ENCODE data around the gene FBP2.
"Not testable (repeated sequence)": the region's sequence is repeated elsewhere in the genome, so short reads cannot be mapped to it uniquely, and the experiment has no call there.

The FBP2 gene

DNA sequence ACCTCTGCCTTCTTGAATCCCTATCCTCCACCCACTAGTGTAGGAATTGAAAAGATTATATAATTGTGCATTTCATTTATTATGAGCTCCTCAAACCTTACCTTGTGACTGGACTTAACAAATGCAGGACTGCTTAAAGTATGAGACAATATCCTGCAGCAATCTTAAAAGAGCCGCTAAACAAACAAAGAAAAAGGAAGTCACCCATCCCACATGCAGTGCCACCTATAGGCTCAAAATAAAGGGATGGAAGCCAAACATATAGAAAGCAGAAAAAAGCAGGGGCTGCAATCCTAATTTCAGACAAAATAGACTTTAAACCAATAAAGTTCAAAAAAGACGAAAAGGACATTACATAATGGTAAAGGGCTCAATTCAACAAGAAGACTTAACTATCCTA lies 30.1 kb downstream of the FBP2 start:
- DNase-seq (ENCODE audit: low spot score), result no peak

DNA sequence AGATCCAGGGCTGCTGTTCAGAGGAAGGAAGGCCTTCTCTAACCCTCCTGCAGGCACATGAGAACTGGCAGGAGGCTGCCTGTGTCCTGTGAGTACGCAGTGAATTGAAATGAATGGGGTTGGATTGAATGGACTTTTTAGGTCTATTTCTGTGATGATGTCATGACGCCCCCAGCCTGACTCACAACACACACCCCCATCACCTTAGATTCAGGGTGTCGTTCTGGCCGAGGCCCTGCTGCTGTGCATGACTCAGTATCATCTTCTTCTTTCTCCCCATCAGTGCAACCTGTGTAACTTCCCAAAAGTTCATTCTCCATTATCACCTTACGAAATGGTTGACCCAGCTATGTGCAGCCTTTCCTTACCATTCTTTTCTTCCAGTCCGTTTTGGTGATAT lies 33.4 kb downstream of the FBP2 start:
- DNase-seq (ENCODE audit: low spot score), result no peak

DNA sequence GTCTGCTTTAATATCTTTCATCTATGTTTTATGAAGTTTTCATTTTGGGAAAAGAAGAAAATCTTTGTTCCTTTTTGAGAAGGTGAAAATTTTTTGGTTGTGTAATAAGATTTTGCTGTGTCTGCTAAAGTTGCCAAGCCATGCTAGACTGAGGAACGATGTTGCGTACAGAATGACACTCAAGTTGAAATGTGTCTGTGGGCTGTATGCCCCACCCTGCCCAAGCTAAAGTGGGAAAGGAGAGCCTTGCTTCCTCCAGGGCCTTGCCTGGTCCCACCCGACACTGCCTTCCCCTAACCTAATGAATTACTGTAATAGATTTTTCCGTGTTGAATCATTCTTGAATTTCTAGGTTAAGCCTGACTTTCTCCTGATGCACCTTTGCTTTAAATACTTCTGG lies 36.2 kb downstream of the FBP2 start:
- DNase-seq (ENCODE audit: low spot score), result no peak

DNA sequence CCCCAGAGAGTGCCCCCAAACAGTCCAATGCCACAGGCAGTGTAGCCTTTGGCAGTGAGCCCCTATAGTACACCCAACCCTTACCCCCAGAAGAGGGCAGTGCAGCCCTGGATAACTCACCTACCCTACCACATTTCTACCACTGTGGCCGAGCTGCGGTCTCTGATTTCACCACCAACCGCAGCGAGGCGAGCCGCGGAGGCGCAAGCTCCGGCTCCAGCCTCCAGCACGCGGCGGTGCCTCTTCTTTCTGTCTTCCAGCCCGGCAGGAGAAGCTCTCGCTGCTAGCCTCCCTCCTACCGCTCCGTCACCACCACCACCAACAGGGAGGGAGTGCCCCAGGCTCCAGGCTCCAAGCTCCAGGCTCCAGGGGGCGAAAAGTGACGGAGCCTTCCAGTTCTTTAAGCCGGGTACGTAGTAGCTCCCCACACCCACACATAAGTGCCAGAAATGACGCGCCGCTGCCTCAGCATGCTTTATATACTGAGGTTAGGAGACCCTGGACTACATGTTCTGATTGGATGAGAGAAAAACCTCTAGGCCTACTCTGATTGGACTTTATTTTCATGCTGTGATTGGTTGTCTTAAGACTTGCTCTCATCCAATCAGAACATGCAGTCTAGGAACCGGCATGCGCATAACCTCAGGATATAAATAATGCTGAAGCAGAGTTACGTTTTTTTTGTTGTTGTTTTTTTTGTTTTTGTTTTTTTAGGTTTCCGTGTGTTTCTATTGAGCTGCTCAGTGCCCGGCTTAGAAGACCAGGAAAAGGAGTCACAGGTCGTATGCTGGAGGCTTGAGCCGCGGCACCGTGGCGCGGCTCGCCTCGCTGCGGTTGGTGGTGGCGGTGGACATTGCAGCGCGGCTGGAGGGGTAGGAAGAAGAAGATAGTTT lies 38.9 kb downstream of the FBP2 start, which contains the start of gene PCAT7:
PCAT7 (plus strand) TSS at position 645 of the 893 bp plus-strand sequence.
- no peak for DNase-seq (ENCODE audit: low spot score)

GRCh38 chr9:94554078-94554438 lies 39.6 kb downstream of the FBP2 start:
- no peak for DNase-seq (ENCODE audit: low spot score)

GRCh38 chr9:94553029-94553938 lies 40.3 kb downstream of the FBP2 start:
- DNase-seq (ENCODE audit: low spot score), result no peak

DNA sequence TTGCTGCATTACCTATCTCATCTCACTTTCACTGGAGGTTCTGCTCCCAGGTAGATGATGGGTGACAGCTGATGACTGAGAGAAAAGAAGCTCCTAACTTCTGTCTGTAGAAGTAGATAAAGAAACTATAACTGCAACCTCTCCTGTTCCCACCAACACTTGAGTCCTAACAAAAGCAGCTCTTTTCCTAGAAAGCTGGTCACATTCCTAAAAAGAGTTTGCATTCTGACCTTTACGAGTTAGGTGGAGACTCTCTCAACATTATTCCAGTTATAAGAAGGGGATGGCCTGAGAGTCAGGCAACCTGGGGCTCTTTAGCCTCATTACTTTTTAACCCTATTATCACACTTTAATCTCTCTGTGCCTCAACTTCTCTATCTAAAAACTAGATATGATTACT lies 47.7 kb downstream of the FBP2 start:
- DNase-seq (ENCODE audit: low spot score), result no peak

DNA sequence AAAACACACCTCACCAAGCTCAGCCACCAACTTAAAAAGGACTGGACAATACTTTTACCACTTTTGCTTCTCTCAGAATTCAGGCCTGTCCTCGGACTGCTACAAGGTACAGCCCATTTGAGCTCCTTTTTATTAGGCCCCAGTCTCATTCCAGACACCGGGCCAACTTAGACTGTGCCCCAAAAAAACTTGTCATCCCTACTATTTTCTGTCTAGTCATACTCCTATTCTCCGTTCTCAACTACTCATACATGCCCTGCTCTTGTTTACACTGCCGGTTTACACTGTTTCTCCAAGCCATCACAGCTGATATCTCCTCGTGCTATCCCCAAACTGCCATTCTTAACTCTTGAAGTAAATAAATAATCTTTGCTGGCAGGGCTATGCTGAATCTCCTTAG lies 49.3 kb downstream of the FBP2 start:
- not testable (repeated sequence) for DNase-seq (ENCODE audit: low spot score)

GRCh38 chr9:94538908-94539307 lies 54.7 kb downstream of the FBP2 start:
- DNase-seq (ENCODE audit: low spot score), result no peak

DNA sequence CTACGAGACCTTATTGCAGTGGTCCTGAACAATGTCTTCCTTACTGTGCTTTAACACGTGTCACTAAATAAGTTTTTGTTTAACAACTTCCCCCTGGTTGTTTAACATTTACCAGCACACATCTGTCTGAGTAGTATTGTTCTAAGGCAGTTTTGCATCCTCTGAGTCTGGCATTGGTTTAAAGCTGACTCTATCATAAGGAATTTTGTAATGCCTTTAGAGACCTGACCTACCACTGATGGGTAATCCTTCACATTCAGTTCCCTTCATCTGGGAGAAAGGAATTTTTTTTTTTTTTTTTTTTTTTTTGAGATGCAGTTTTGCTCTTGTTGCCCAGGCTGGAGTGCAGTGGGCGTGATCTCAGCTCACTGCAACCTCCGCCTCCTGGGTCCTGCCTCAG lies 58.7 kb downstream of the FBP2 start:
- DNase-seq (ENCODE audit: low spot score), result no peak

DNA sequence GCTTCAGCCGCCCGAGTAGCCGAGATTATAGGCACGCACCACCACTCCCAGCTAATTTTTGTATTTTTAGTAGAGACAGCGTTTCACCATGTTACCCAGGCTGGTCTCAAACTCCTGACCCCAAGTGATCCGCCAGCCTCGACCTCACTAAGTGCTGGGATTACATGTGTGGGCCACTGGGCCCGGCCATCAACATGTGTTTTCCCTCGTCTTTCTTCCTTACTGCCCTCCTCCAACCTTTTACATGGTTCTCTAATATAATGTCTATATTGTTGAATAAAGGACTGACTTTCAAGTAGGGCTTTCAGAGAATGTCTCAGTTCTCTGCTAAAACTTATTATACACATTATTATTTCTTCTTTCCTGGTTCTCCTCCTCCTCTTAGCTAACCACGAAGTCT lies 60.0 kb downstream of the FBP2 start:
- no peak for DNase-seq (ENCODE audit: low spot score)

DNA sequence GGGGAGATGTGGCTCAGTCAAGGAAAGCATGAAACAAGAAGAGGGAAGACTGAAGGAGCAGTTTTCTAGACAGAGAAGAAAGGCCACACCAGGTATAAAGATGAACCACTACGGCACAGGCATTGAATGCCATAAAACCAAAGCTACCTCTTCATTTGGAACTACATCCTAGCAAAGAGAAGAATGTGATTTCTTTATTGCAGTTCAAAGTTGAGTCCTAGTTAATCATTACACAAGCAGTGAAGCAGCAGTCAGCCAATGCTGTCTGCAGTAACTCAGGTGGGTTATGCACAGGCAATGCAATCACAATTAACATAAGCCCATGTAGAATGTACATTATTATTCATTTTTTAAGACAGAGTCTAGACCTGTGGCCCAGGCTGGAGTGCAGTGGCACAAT lies 60.5 kb downstream of the FBP2 start:
- no peak for DNase-seq (ENCODE audit: low spot score)

DNA sequence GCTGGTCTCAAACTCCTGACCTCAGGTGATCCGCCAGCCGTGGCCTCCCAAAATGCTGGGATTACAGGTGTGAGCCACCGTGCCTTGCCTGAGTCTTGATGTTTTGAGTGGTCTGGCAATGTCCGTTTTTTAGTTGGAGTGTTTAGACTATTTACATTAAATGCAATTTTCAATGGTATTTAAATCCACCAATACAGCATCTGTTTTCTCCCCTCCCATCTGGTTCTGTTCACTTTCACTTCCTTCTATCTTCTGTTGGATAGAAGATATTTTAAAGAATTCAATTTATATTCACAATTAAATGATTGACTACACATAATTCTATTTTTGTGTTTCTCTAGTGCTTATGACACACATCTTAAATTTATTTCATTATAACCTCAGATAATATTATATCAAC lies 64.7 kb downstream of the FBP2 start:
- DNase-seq (ENCODE audit: low spot score), result no peak

DNA sequence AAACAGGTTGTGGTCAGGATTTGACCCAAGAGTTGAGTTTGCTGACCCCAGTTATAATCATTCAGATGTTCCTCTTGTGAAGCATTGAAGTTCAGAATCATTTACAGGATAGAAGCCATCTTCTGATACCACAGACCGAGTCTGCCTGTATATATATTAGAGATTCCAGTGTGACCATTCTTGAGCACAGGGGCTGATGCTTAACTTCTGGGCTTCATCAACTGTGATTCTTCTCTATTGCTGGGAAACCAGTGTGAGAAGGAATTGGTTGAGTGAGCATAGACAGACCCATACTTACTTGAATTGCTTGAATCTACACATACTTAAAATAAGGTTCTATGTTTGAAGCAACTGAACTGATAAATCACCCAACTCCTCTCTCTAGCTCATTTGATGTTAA lies 66.7 kb downstream of the FBP2 start:
- no peak for DNase-seq (ENCODE audit: low spot score)

- no peak for DNase-seq (ENCODE audit: low spot score)
Observed at GRCh38 chr9:94526271-94526670, 67.4 kb downstream of the FBP2 start.

DNA sequence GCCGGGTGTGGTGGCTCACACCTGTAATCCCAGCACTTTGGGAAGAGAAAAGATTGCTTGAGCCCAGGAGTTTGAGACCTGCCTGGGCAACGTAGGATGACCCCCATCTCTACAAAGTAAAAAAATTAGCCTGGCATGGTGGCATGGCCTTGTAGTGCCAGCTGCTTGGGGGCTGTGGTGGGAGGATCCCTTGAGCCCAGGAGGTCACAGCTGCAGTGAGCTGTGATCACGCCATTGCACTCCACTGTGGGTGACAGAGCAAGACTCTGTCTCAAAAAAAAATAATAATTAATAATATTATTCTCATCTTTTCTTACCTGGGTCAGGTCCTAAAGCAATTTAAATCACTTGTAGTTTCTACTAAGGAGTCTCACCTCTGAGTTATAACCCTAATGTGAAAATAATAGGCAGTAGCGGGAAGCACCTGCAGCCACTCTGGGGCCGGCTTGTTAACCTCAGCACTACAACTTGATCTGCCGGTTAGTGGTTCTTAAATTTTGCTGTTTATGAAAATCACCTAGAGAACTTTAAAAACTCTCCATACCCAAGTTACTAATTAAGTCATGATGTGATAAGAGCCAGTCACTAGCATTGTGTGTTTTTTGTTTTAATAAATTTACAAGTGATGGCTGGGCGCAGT lies 68.1 kb downstream of the FBP2 start:
- DNase-seq (ENCODE audit: low spot score), result no peak

- DNase-seq (ENCODE audit: low spot score), result no peak
Observed at GRCh38 chr9:94517254-94517653, 76.4 kb downstream of the FBP2 start.

DNA sequence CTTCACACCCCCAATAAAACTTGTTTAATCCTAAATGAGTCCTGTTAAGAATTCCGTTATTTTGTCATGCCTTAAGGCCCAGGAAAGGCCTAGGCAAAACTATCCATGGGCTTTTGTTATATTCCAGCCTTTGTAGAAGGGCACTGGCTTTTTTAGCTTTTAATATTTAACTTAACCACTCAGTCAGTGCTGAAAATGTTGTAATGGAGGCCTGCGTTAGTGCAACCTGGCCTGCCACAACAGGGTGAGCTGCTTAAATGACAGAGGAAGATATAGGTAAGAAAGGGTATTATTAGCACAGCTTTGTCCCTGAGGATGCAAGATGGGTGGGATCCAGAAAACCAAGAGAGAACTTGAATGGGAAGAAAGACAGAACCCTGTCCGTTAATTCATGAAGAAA lies 78.9 kb downstream of the FBP2 start:
- DNase-seq (ENCODE audit: low spot score), result no peak

DNA sequence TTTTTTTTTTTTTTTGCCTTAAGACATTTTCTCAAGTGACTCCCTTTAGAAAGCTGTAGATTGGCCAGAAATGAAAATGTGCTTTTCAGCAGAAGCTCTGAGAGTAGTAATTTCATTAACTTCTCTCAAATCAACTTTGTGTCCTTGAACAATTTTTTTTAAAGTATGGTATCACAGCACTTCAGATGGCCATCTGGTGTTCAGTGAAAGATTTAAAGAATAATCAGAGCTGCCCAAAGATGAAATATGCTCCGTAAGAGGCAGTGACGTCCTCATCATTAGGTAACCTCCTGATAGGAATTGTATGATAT lies 81.7 kb downstream of the FBP2 start:
- DNase-seq (ENCODE audit: low spot score), result no peak

DNA sequence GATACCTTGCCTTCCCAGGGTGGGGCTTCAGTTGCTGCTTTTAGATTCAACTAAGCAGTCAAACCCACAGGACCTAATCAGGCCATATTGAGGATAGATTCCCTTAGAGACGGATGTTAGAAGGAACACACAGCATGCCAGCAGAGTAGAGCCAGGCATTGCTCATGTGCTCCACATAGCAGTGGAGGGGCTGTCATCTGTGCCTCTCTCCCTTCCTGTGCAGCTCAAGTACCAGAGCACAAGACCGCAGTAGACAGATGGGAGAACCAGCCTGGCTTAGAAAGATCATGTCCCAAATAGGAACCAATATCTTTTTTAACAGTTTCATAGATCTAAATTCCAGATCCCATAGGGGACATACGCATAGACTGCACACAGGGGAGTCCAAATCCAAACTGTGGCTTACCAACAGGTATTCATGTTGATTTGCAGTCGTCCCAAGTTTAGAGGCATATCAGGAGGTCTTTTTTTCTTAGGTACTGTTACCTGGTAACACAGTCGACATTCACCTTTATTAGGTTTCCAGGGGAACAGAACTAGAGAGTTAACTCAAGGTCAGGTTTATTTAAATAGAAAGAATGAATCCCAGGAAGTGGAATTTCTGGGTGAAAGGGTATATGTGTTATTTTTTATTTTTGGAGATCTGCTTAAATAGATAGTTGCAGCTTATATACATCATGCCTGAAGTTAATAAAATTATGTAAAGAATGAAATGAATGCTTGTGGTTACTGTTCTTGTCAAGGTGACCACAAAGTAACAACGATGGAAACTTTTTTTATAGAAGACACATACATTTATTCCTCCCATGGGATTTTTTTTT lies 82.3 kb downstream of the FBP2 start:
- no peak for DNase-seq (ENCODE audit: low spot score)
